HEK293 (cell line): Measurements from ENCODE around the gene PPARGC1A.

Experiments used
- CTCF ChIA-PET: fragments of 350-600 bp; formaldehyde crosslinking; extraction: SDS; loops from one replicate; lab custom pipeline; 2021; ENCODE audit warnings: antibody characterized with exemption; lab: Yijun Ruan, JAX
- POLR2A ChIA-PET: fragments of 300-600 bp; formaldehyde crosslinking; extraction: SDS; loops from one replicate; lab custom pipeline; 2020; ENCODE audit warnings: antibody characterized with exemption, inconsistent platforms; lab: Yijun Ruan, JAX
- H3K27ac ChIP-seq: fragments of 200-500 bp; sonication (Bioruptor generic); 2 replicates; pipeline ENCODE4 v1.5.1; 2014; ENCODE audit warnings: low read depth, low read length, control low read depth, inconsistent platforms; ENCODE audit errors: extremely low read depth
- H3K36me3 ChIP-seq, 2 experiments: fragments of 200-500 bp in 1 of 2; sonication (Bioruptor generic) in 1 of 2; 1 replicate in 1 of 2; 2 replicates in 1 of 2; pipeline ENCODE4 v1.5.1; 2014 to 2017; ENCODE audit warnings: inconsistent platforms in 2 of 2, low read length in 2 of 2; ENCODE audit not compliant: control insufficient read depth in 2 of 2, insufficient read depth in 1 of 2
- H3K4me1 ChIP-seq: fragments of 200-500 bp; sonication (Bioruptor generic); 2 replicates; pipeline ENCODE4 v1.5.1; 2014; ENCODE audit warnings: mild to moderate bottlenecking, low read length, inconsistent platforms; ENCODE audit not compliant: control insufficient read depth, insufficient read depth
- H3K4me3 ChIP-seq: 2 replicates; pipeline ENCODE4 v1.5.1; 2011; ENCODE audit warnings: low read depth, mild to moderate bottlenecking, control low read depth, low read length, moderate library complexity
- H3K9me3 ChIP-seq: fragments of 200-500 bp; sonication (Bioruptor generic); 2 replicates; pipeline ENCODE4 v1.5.1; 2014; ENCODE audit warnings: low read depth, low read length, inconsistent platforms; ENCODE audit not compliant: control insufficient read depth, insufficient read depth
- HOXC10 ChIP-seq: sonication (generic); formaldehyde crosslinking; IDR thresholded peaks from 2 replicates; pipeline ENCODE4 v1.8.1; 2023; ENCODE audit warnings: mild to moderate bottlenecking, missing genetic modification reagents
- KLF10 ChIP-seq: fragments of 450-650 bp; IDR thresholded peaks from 2 replicates; pipeline ENCODE4 v1.5.1; 2018; ENCODE audit warnings: missing biosample characterization, mild to moderate bottlenecking, missing genetic modification characterization
- OSR2 ChIP-seq: fragments of 450-650 bp; formaldehyde crosslinking; IDR thresholded peaks from 2 replicates; pipeline ENCODE4 v1.5.1; 2016; ENCODE audit warnings: missing biosample characterization, missing genetic modification characterization
- PBX3 ChIP-seq: sonication (generic); formaldehyde crosslinking; IDR thresholded peaks from 2 replicates; pipeline ENCODE4 v1.8.1; 2022; ENCODE audit warnings: mild to moderate bottlenecking, moderate library complexity, missing genetic modification reagents
- SETDB1 ChIP-seq: IDR thresholded peaks from one replicate; pipeline ENCODE4 v1.6.1; 2017; ENCODE audit warnings: mild to moderate bottlenecking, low read length, moderate library complexity, mixed read lengths; ENCODE audit not compliant: insufficient read length
- SP2 ChIP-seq: fragments of 450-650 bp; formaldehyde crosslinking; IDR thresholded peaks from 2 replicates; pipeline ENCODE4 v1.5.1; 2016; ENCODE audit warnings: missing biosample characterization, missing genetic modification characterization
- SP3 ChIP-seq: fragments of 450-650 bp; formaldehyde crosslinking; IDR thresholded peaks from 2 replicates; pipeline ENCODE4 v1.5.1; 2016; ENCODE audit warnings: missing biosample characterization, missing genetic modification characterization
- YY1 ChIP-seq: fragments of 450-650 bp; formaldehyde crosslinking; IDR thresholded peaks from 2 replicates; pipeline ENCODE4 v1.5.1; 2018; ENCODE audit warnings: missing biosample characterization, missing genetic modification characterization
- ZFHX2 ChIP-seq: fragments of 450-650 bp; formaldehyde crosslinking; conservative IDR thresholded peaks from 2 replicates; pipeline ENCODE4 v1.5.1; 2016; ENCODE audit warnings: missing biosample characterization, missing genetic modification characterization
- ZFP41 ChIP-seq: fragments of 450-650 bp; formaldehyde crosslinking; IDR thresholded peaks from 2 replicates; pipeline ENCODE4 v1.5.1; 2016; ENCODE audit warnings: missing biosample characterization, missing genetic modification characterization, borderline replicate concordance
- ZIC2 ChIP-seq: fragments of 450-650 bp; formaldehyde crosslinking; IDR thresholded peaks from 2 replicates; pipeline ENCODE4 v1.5.1; 2016; ENCODE audit warnings: missing biosample characterization, missing genetic modification characterization
- ZNF121 ChIP-seq: fragments of 450-650 bp; formaldehyde crosslinking; IDR thresholded peaks from 2 replicates; pipeline ENCODE4 v1.5.1; 2016; ENCODE audit warnings: missing biosample characterization, missing genetic modification characterization
- ZNF2 ChIP-seq: fragments of 450-650 bp; formaldehyde crosslinking; IDR thresholded peaks from 2 replicates; pipeline ENCODE4 v1.5.1; 2016; ENCODE audit warnings: missing biosample characterization, missing genetic modification characterization
- ZNF239 ChIP-seq: fragments of 450-650 bp; formaldehyde crosslinking; IDR thresholded peaks from 2 replicates; pipeline ENCODE4 v1.5.1; 2016; ENCODE audit warnings: missing biosample characterization, missing genetic modification characterization
- ZNF24 ChIP-seq: fragments of 450-650 bp; formaldehyde crosslinking; IDR thresholded peaks from 2 replicates; pipeline ENCODE4 v1.5.1; 2016; ENCODE audit warnings: missing biosample characterization, missing genetic modification characterization
- ZNF266 ChIP-seq: fragments of 450-650 bp; formaldehyde crosslinking; IDR thresholded peaks from 2 replicates; pipeline ENCODE4 v1.5.1; 2016; ENCODE audit warnings: missing biosample characterization, missing genetic modification characterization, low read depth
- ZNF37A ChIP-seq: fragments of 450-650 bp; IDR thresholded peaks from 2 replicates; pipeline ENCODE4 v1.5.1; 2018; ENCODE audit warnings: missing biosample characterization, missing genetic modification characterization
- ZNF423 ChIP-seq: fragments of 450-650 bp; formaldehyde crosslinking; IDR thresholded peaks from 2 replicates; pipeline ENCODE4 v1.5.1; 2016; ENCODE audit warnings: missing biosample characterization, missing genetic modification characterization
- ZNF513 ChIP-seq: fragments of 450-650 bp; IDR thresholded peaks from 2 replicates; pipeline ENCODE4 v1.5.1; 2018; ENCODE audit warnings: missing biosample characterization, missing genetic modification characterization
- ZNF558 ChIP-seq: fragments of 450-650 bp; formaldehyde crosslinking; IDR thresholded peaks from 2 replicates; pipeline ENCODE4 v1.5.1; 2016; ENCODE audit warnings: missing biosample characterization, missing genetic modification characterization
- ZNF561 ChIP-seq: fragments of 450-650 bp; IDR thresholded peaks from 2 replicates; pipeline ENCODE4 v1.5.1; 2018; ENCODE audit warnings: missing biosample characterization, missing genetic modification characterization, borderline replicate concordance
- ZNF654 ChIP-seq: fragments of 450-650 bp; formaldehyde crosslinking; IDR thresholded peaks from 2 replicates; pipeline ENCODE4 v1.5.1; 2016; ENCODE audit warnings: low read depth, missing biosample characterization, missing genetic modification characterization
- ZNF76 ChIP-seq: fragments of 450-650 bp; formaldehyde crosslinking; IDR thresholded peaks from 2 replicates; pipeline ENCODE4; 2016; ENCODE audit warnings: low read depth, missing biosample characterization, missing genetic modification characterization, borderline replicate concordance
- ZNF768 ChIP-seq: fragments of 450-650 bp; formaldehyde crosslinking; IDR thresholded peaks from 2 replicates; pipeline ENCODE4 v1.5.1; 2018; ENCODE audit warnings: missing biosample characterization, mild to moderate bottlenecking, missing genetic modification characterization
- ZNF837 ChIP-seq: fragments of 450-650 bp; formaldehyde crosslinking; IDR thresholded peaks from 2 replicates; pipeline ENCODE4 v1.5.1; 2016; ENCODE audit warnings: missing biosample characterization, missing genetic modification characterization
- TF ChIP-seq, protein P1 (sequence below): fragments of 450-650 bp; IDR thresholded peaks from 2 replicates; pipeline ENCODE4 v1.5.1; 2018; ENCODE audit warnings: missing biosample characterization, mild to moderate bottlenecking, missing genetic modification characterization
- TF ChIP-seq, protein P2 (sequence below): fragments of 450-650 bp; formaldehyde crosslinking; IDR thresholded peaks from 2 replicates; pipeline ENCODE4 v1.5.1; 2017; ENCODE audit warnings: missing biosample characterization, missing genetic modification characterization

Gene PPARGC1A

GRCh38 chr4:23897564-23898109 lies 7.8 kb upstream of the PPARGC1A start:
- POLR2A ChIA-PET = interaction anchor here (0.7 kb wide), 1 partner anchor 8 kb away, joined by 3 read pairs; the partner anchor contains the start of gene PPARGC1A
- Histone ChIP-seq H3K9me3 (no peaks in the 10 kb centered on the region), H3K4me3 (no peak overlapping the region)
- no peak for TF ChIP-seq ZIC2 (tag by site-specific recombination)
- no peak for TF ChIP-seq ZNF24 (tag by site-specific recombination)
- TF ChIP-seq OSR2 (tag by site-specific recombination) = no peak
- TF ChIP-seq, protein P1, sequence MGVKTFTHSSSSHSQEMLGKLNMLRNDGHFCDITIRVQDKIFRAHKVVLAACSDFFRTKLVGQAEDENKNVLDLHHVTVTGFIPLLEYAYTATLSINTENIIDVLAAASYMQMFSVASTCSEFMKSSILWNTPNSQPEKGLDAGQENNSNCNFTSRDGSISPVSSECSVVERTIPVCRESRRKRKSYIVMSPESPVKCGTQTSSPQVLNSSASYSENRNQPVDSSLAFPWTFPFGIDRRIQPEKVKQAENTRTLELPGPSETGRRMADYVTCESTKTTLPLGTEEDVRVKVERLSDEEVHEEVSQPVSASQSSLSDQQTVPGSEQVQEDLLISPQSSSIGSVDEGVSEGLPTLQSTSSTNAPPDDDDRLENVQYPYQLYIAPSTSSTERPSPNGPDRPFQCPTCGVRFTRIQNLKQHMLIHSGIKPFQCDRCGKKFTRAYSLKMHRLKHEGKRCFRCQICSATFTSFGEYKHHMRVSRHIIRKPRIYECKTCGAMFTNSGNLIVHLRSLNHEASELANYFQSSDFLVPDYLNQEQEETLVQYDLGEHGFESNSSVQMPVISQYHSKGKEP (tag by site-specific recombination) = no peak
- TF ChIP-seq ZNF2 = no peak
- no peak for TF ChIP-seq HOXC10 (CRISPR knock-in tag)
- no peak for TF ChIP-seq KLF10
- no peak for TF ChIP-seq ZNF76
- TF ChIP-seq SP3 = no peak
- no peak for TF ChIP-seq ZNF768 (tag by site-specific recombination)
- no peak for TF ChIP-seq ZFHX2
- TF ChIP-seq, protein P2, sequence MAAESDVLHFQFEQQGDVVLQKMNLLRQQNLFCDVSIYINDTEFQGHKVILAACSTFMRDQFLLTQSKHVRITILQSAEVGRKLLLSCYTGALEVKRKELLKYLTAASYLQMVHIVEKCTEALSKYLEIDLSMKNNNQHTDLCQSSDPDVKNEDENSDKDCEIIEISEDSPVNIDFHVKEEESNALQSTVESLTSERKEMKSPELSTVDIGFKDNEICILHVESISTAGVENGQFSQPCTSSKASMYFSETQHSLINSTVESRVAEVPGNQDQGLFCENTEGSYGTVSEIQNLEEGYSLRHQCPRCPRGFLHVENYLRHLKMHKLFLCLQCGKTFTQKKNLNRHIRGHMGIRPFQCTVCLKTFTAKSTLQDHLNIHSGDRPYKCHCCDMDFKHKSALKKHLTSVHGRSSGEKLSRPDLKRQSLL (tag by site-specific recombination) = no peak
- no peak for TF ChIP-seq ZNF837 (tag by site-specific recombination)
- TF ChIP-seq ZFP41 (tag by site-specific recombination) = no peak
- no peak for TF ChIP-seq ZNF561
- TF ChIP-seq SP2 = no peak
- no peak for TF ChIP-seq ZNF266 (tag by site-specific recombination)
- no peak for TF ChIP-seq ZNF121 (tag by site-specific recombination)
- TF ChIP-seq, all 188 proteins: peak for 0
- CTCF ChIA-PET = no interaction called here
- H3K27ac ChIP-seq = no peak overlapping the region
- H3K4me1 ChIP-seq = no peaks in the 10 kb centered on the region
- H3K36me3 ChIP-seq = no peaks in the 10 kb centered on the region

- ChIA-PET POLR2A (no interaction called here), CTCF (no interaction called here)
- no peak overlapping the region for H3K4me3 ChIP-seq
- no peak overlapping the region for H3K27ac ChIP-seq
- H3K4me1 ChIP-seq = no peaks in the 10 kb centered on the region
- TF ChIP-seq ZNF239 (tag by site-specific recombination) (no peak), ZNF513 (tag by site-specific recombination) (no peak), ZNF423 (no peak), ZNF654 (no peak), SETDB1 (no peak), ZNF558 (tag by site-specific recombination) (no peak), PBX3 (CRISPR knock-in tag) (no peak), YY1 (tag by site-specific recombination) (no peak), ZNF37A (tag by site-specific recombination) (no peak)
- no peaks in the 10 kb centered on the region for H3K36me3 ChIP-seq
- H3K9me3 ChIP-seq = no peaks in the 10 kb centered on the region
These were observed 4.2 kb upstream of the PPARGC1A start for GRCh38 chr4:23894021-23894420.
